GM12878 (cell line): ENCODE measurements around the gene NUTM1. TPM values are rescaled to one million over a fixed set of nuclear protein-coding genes. Genes with fewer than 3 reads are reported as not detected.

ENCODE experiments used
- microRNA counts: library from miRNA; unstranded; fragments of <30 nt; microRNA quantifications from one replicate; lab custom pipeline; 2016
- microRNA-seq: library from miRNA; unstranded; fragments of <30 nt; microRNA quantifications from one replicate; pipeline ENCODE4, GENCODE V29; 2018
- polyA plus RNA-seq, 11 experiments: library from polyadenylated mRNA; depleted of rRNA in 4 of 11; unstranded in 6 of 11; stranded (reverse) in 5 of 11; fragments of >200 nt; fragmentation: Nextera tagmentation in 4 of 11; fragmentation: Illumina TruSeq in 1 of 11; extraction: Ambion mirVana in 4 of 11; extraction: Trizol in 1 of 11; gene quantifications; 1 replicate in 1 of 11; 2 replicates in 10 of 11; pipeline versions ENCODE4 v1.2.1 to v1.2.3, GENCODE V29; 2011 to 2016; ENCODE audit warnings: inconsistent platforms in 2 of 11, missing spikeins in 2 of 11, low read depth in 1 of 11
- small RNA-seq: library from RNA; depleted of rRNA; stranded (forward); fragments of <200 nt; gene quantifications from one replicate; pipeline ENCODE3, GENCODE V24; 2014
- total RNA-seq, 4 experiments: library from RNA; depleted of rRNA in 3 of 4; stranded (reverse); fragments of >200 nt in 3 of 4; fragmentation: Illumina TruSeq in 1 of 4; extraction: Trizol in 1 of 4; gene quantifications; 2 replicates each; pipeline versions ENCODE4 v1.2.1 to v1.2.3, GENCODE V29; 2013 to 2021

The NUTM1 gene
- total and polyA plus RNA-seq, 10 of the 15 experiments (the other 5 are each of a cell fraction or from before 2014, with no cell fraction given) = under 0.01 to 0.05 TPM; not detected in 8

MicroRNAs encoded within 50 kb of the gene (microRNA counts, 767-probe panel; counts per million panel counts)
- microRNA hsa-miR-1233 (lab: Ali Mortazavi, UCI) = 1,438 counts per million, percentile 53 among the panel's probes with 10 or more counts

Small RNA genes lying within 50 kb of the gene (microRNA-seq; reads per million reads assigned to microRNA genes)
- not detected for gene MIR1233-1

Small RNA genes lying within 50 kb of the gene (small RNA-seq; reads per million reads assigned to genes)
- gene MIR1233-1 = not detected
- gene RF00019 = not detected

Other genes with a start within 250 kb of the NUTM1 start
Only the 7 nearest of the 9 such genes appear.
- gene KATNBL1, start 133.2 kb upstream of the NUTM1 start, total RNA-seq (2014; rRNA removed) = 28.9 and 35.2 TPM in 2 replicates
- gene KATNBL1, start 133.2 kb upstream of the NUTM1 start, total RNA-seq (2014; rRNA removed; fragmentation: Illumina TruSeq; extraction: Trizol) = 39.4 and 39.5 TPM in 2 replicates
- gene KATNBL1, start 133.2 kb upstream of the NUTM1 start, total RNA-seq (2021) = 29.6 and 31.3 TPM in 2 replicates
- gene KATNBL1, start 133.2 kb upstream of the NUTM1 start, polyA plus RNA-seq (2011; rRNA removed) = 42.9 and 75.6 TPM in 2 replicates
- 27.2 and 37.2 TPM in 2 replicates for gene KATNBL1, start 133.2 kb upstream of the NUTM1 start, polyA plus RNA-seq (2014; fragmentation: Illumina TruSeq; extraction: Trizol)
- 10 to 100 TPM in 1 of 2 experiments, 1 to 10 TPM in 1; 7.8 to 11.9 TPM for gene KATNBL1, start 133.2 kb upstream of the NUTM1 start, polyA plus RNA-seq (2014; fragmentation: Nextera tagmentation; extraction: Ambion mirVana)
- 22.3 and 28.6 TPM in 2 replicates for gene KATNBL1, start 133.2 kb upstream of the NUTM1 start, polyA plus RNA-seq (2014; rRNA removed)
- 10 to 100 TPM; 54.9 to 58.8 TPM for gene KATNBL1, start 133.2 kb upstream of the NUTM1 start, polyA plus RNA-seq (2016; fragmentation: Nextera tagmentation; extraction: Ambion mirVana)
- gene EMC4, start 118.3 kb upstream of the NUTM1 start, total RNA-seq (2014; rRNA removed) = 115 and 118 TPM in 2 replicates
- gene EMC4, start 118.3 kb upstream of the NUTM1 start, total RNA-seq (2014; rRNA removed; fragmentation: Illumina TruSeq; extraction: Trizol) = 77.3 and 79.3 TPM in 2 replicates
- 71.9 and 76.0 TPM in 2 replicates for gene EMC4, start 118.3 kb upstream of the NUTM1 start, total RNA-seq (2021)
- 51.9 and 68.5 TPM in 2 replicates for gene EMC4, start 118.3 kb upstream of the NUTM1 start, polyA plus RNA-seq (2011; rRNA removed)
- gene EMC4, start 118.3 kb upstream of the NUTM1 start, polyA plus RNA-seq (2014; fragmentation: Illumina TruSeq; extraction: Trizol) = 85.6 and 93.9 TPM in 2 replicates
- 10 to 100 TPM; 37.0 to 63.8 TPM for gene EMC4, start 118.3 kb upstream of the NUTM1 start, polyA plus RNA-seq (2014; fragmentation: Nextera tagmentation; extraction: Ambion mirVana)
- gene EMC4, start 118.3 kb upstream of the NUTM1 start, polyA plus RNA-seq (2014; rRNA removed) = 123 and 139 TPM in 2 replicates
- gene EMC4, start 118.3 kb upstream of the NUTM1 start, polyA plus RNA-seq (2016; fragmentation: Nextera tagmentation; extraction: Ambion mirVana) = 100 to 1,000 TPM; 157 to 169 TPM
- 32.9 and 34.3 TPM in 2 replicates for gene SLC12A6, start 5.5 kb upstream of the NUTM1 start, total RNA-seq (2014; rRNA removed)
- gene SLC12A6, start 5.5 kb upstream of the NUTM1 start, total RNA-seq (2014; rRNA removed; fragmentation: Illumina TruSeq; extraction: Trizol) = 34.2 and 34.9 TPM in 2 replicates
- gene SLC12A6, start 5.5 kb upstream of the NUTM1 start, total RNA-seq (2021) = 33.2 and 36.3 TPM in 2 replicates
- gene SLC12A6, start 5.5 kb upstream of the NUTM1 start, polyA plus RNA-seq (2011; rRNA removed) = 94.4 and 94.8 TPM in 2 replicates
- gene SLC12A6, start 5.5 kb upstream of the NUTM1 start, polyA plus RNA-seq (2014; fragmentation: Illumina TruSeq; extraction: Trizol) = 52.3 and 61.7 TPM in 2 replicates
- gene SLC12A6, start 5.5 kb upstream of the NUTM1 start, polyA plus RNA-seq (2014; fragmentation: Nextera tagmentation; extraction: Ambion mirVana) = 1 to 10 TPM; 4.7 to 4.8 TPM
- 42.7 and 51.7 TPM in 2 replicates for gene SLC12A6, start 5.5 kb upstream of the NUTM1 start, polyA plus RNA-seq (2014; rRNA removed)
- gene SLC12A6, start 5.5 kb upstream of the NUTM1 start, polyA plus RNA-seq (2016; fragmentation: Nextera tagmentation; extraction: Ambion mirVana) = 10 to 100 TPM; 15.2 to 16.7 TPM
- 428 and 429 TPM in 2 replicates for gene NOP10, start 179 bp upstream of the NUTM1 start, total RNA-seq (2014; rRNA removed)
- 411 and 417 TPM in 2 replicates for gene NOP10, start 179 bp upstream of the NUTM1 start, total RNA-seq (2014; rRNA removed; fragmentation: Illumina TruSeq; extraction: Trizol)
- 225 and 230 TPM in 2 replicates for gene NOP10, start 179 bp upstream of the NUTM1 start, total RNA-seq (2021)
- gene NOP10, start 179 bp upstream of the NUTM1 start, polyA plus RNA-seq (2011; rRNA removed) = 441 and 556 TPM in 2 replicates
- 492 and 609 TPM in 2 replicates for gene NOP10, start 179 bp upstream of the NUTM1 start, polyA plus RNA-seq (2014; fragmentation: Illumina TruSeq; extraction: Trizol)
- gene NOP10, start 179 bp upstream of the NUTM1 start, polyA plus RNA-seq (2014; fragmentation: Nextera tagmentation; extraction: Ambion mirVana) = 1,000 to 10,000 TPM; 1,758 to 1,778 TPM
- gene NOP10, start 179 bp upstream of the NUTM1 start, polyA plus RNA-seq (2014; rRNA removed) = 518 and 534 TPM in 2 replicates
- 100 to 1,000 TPM; 590 to 634 TPM for gene NOP10, start 179 bp upstream of the NUTM1 start, polyA plus RNA-seq (2016; fragmentation: Nextera tagmentation; extraction: Ambion mirVana)
- gene LPCAT4, start 23.9 kb downstream of the NUTM1 start, total RNA-seq (2014; rRNA removed) = 16.8 and 18.6 TPM in 2 replicates
- gene LPCAT4, start 23.9 kb downstream of the NUTM1 start, total RNA-seq (2014; rRNA removed; fragmentation: Illumina TruSeq; extraction: Trizol) = 17.3 and 18.9 TPM in 2 replicates
- gene LPCAT4, start 23.9 kb downstream of the NUTM1 start, total RNA-seq (2021) = 46.2 and 51.1 TPM in 2 replicates
- 26.7 and 44.0 TPM in 2 replicates for gene LPCAT4, start 23.9 kb downstream of the NUTM1 start, polyA plus RNA-seq (2011; rRNA removed)
- 23.9 and 38.2 TPM in 2 replicates for gene LPCAT4, start 23.9 kb downstream of the NUTM1 start, polyA plus RNA-seq (2014; fragmentation: Illumina TruSeq; extraction: Trizol)
- 10 to 100 TPM; 14.4 to 17.2 TPM for gene LPCAT4, start 23.9 kb downstream of the NUTM1 start, polyA plus RNA-seq (2014; fragmentation: Nextera tagmentation; extraction: Ambion mirVana)
- 47.6 and 57.2 TPM in 2 replicates for gene LPCAT4, start 23.9 kb downstream of the NUTM1 start, polyA plus RNA-seq (2014; rRNA removed)
- 10 to 100 TPM; 32.4 to 33.5 TPM for gene LPCAT4, start 23.9 kb downstream of the NUTM1 start, polyA plus RNA-seq (2016; fragmentation: Nextera tagmentation; extraction: Ambion mirVana)
- 40.7 and 42.9 TPM in 2 replicates for gene GOLGA8A, start 94.5 kb downstream of the NUTM1 start, total RNA-seq (2014; rRNA removed)
- gene GOLGA8A, start 94.5 kb downstream of the NUTM1 start, total RNA-seq (2014; rRNA removed; fragmentation: Illumina TruSeq; extraction: Trizol) = 55.4 and 56.0 TPM in 2 replicates
- gene GOLGA8A, start 94.5 kb downstream of the NUTM1 start, total RNA-seq (2021) = 67.0 and 80.5 TPM in 2 replicates
- gene GOLGA8A, start 94.5 kb downstream of the NUTM1 start, polyA plus RNA-seq (2011; rRNA removed) = 96.8 and 151 TPM in 2 replicates
- 84.0 and 86.5 TPM in 2 replicates for gene GOLGA8A, start 94.5 kb downstream of the NUTM1 start, polyA plus RNA-seq (2014; fragmentation: Illumina TruSeq; extraction: Trizol)
- 10 to 100 TPM; 14.5 to 21.8 TPM for gene GOLGA8A, start 94.5 kb downstream of the NUTM1 start, polyA plus RNA-seq (2014; fragmentation: Nextera tagmentation; extraction: Ambion mirVana)
- 117 and 132 TPM in 2 replicates for gene GOLGA8A, start 94.5 kb downstream of the NUTM1 start, polyA plus RNA-seq (2014; rRNA removed)
- 10 to 100 TPM; 22.4 to 22.6 TPM for gene GOLGA8A, start 94.5 kb downstream of the NUTM1 start, polyA plus RNA-seq (2016; fragmentation: Nextera tagmentation; extraction: Ambion mirVana)
- 80.1 and 85.8 TPM in 2 replicates for gene GOLGA8B, start 240.3 kb downstream of the NUTM1 start, total RNA-seq (2014; rRNA removed)
- gene GOLGA8B, start 240.3 kb downstream of the NUTM1 start, total RNA-seq (2014; rRNA removed; fragmentation: Illumina TruSeq; extraction: Trizol) = 57.1 and 59.6 TPM in 2 replicates
- 118 and 147 TPM in 2 replicates for gene GOLGA8B, start 240.3 kb downstream of the NUTM1 start, total RNA-seq (2021)
- gene GOLGA8B, start 240.3 kb downstream of the NUTM1 start, polyA plus RNA-seq (2011; rRNA removed) = 117 and 164 TPM in 2 replicates
- gene GOLGA8B, start 240.3 kb downstream of the NUTM1 start, polyA plus RNA-seq (2014; fragmentation: Illumina TruSeq; extraction: Trizol) = 135 and 144 TPM in 2 replicates
- 10 to 100 TPM; 18.5 to 27.3 TPM for gene GOLGA8B, start 240.3 kb downstream of the NUTM1 start, polyA plus RNA-seq (2014; fragmentation: Nextera tagmentation; extraction: Ambion mirVana)
- 258 and 302 TPM in 2 replicates for gene GOLGA8B, start 240.3 kb downstream of the NUTM1 start, polyA plus RNA-seq (2014; rRNA removed)
- gene GOLGA8B, start 240.3 kb downstream of the NUTM1 start, polyA plus RNA-seq (2016; fragmentation: Nextera tagmentation; extraction: Ambion mirVana) = 10 to 100 TPM; 72.5 to 77.3 TPM